Cardiac fibroblast (primary cell): Measurements from ENCODE around the gene HOOK2.
"Not testable (repeated sequence)": the region's sequence is repeated elsewhere in the genome, so short reads cannot be mapped to it uniquely, and the experiment has no call there.

Experiments used
- DNase-seq, 2 donors: peaks; one replicate each; pipeline versions ENCODE4 v3.0.0 to v3.0.0-alpha.2; 2010; ENCODE audit warnings: low read depth in 2 of 2
- H3K4me3 ChIP-seq, 2 donors: replicated peaks in 1 of 2; 1 replicate in 1 of 2; 2 replicates in 1 of 2; pipeline ENCODE4 v1.5.1; 2011; ENCODE audit warnings: low read depth in 2 of 2, low read length in 2 of 2, mild to moderate bottlenecking in 2 of 2, moderate library complexity in 1 of 2
- CTCF ChIP-seq: IDR thresholded peaks from one replicate; pipeline ENCODE4 v1.5.1; 2011; ENCODE audit warnings: low read depth, mild to moderate bottlenecking, low read length, inconsistent platforms

HOOK2 gene

GRCh38 chr19:12733369-12734214 is 41.8 kb downstream of the HOOK2 start:
- peak; percentile 54 for TF ChIP-seq CTCF
- peak; percentile 59 to 63 for DNase-seq
- H3K4me3 ChIP-seq, result peak overlapping the region; percentile 91 to 93

GRCh38 chr19:12731337-12731736 is 44.0 kb downstream of the HOOK2 start:
- H3K4me3 ChIP-seq, result no peak overlapping the region
- TF ChIP-seq CTCF, result no peak

GRCh38 chr19:12730064-12730463 is 45.3 kb downstream of the HOOK2 start:
- no peak overlapping the region for H3K4me3 ChIP-seq
- no peak for DNase-seq
- no peak for TF ChIP-seq CTCF

More at GRCh38 chr19:12731337-12731736, 44.0 kb downstream of the HOOK2 start:
- DNase-seq, result no peak

DNA sequence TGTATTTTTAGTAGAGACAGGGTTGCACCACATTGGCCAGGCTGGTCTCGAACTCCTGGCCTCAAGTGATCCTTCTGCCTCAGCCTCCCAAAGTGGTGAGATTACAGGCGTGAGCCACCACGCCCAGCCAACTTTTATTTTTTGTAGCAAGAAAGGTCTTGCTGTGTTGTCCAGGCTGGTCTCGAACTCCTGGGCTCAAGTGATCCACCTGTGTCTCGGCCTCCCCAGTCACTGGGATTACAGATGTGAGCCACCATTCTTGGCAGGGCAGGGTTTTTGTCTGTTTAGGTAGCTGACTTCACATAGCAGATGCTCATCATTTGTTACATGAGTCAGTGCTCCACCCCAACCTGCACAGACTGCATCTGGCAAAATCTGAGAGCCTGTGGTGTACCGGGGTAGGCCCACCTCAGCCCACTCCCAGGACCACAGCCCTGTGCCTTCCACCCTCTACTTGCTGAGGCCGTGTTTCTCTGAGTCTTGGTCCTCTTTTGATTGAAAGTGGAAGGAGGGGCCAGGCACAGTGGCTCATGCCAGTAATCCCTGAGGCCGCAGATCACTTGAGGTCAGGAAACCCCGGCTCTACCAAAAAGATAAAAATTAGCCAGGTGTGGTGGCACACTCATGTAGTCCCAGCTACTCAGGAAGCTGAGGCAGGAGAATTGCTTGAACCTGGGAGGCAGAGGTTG is 47.5 kb downstream of the HOOK2 start:
- no peak overlapping the region for H3K4me3 ChIP-seq
- no peak for DNase-seq
- no peak for TF ChIP-seq CTCF

DNA sequence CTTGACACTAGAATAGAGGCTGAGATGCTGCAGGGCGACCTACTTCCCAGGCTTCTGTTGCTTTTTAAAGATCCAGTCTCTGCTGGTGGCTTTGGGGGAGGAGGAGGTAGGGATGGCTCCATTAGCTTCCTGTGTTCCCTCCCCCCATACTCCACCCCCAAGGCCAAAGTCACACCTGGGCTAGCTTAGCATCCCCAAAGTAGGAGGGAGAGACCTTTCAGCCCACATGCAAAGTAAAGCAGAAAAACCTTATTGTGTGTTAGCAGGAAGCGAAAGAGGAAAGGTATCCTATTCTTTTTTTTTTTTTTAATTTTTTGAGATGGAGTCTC is 48.4 kb downstream of the HOOK2 start:
- no peak overlapping the region for H3K4me3 ChIP-seq
- no peak for DNase-seq
- TF ChIP-seq CTCF, result no peak

- DNase-seq, H3K4me3 ChIP-seq: not testable (repeated sequence)
Measured at GRCh38 chr19:12725612-12726011, 49.7 kb downstream of the HOOK2 start.

GRCh38 chr19:12723641-12724426 is 51.5 kb downstream of the HOOK2 start, which contains the start of gene TNPO2:
TSS of gene TNPO2 (minus strand) at chr19:12723932. CDS start at chr19:12720977, 2,955 bp downstream.
- DNase-seq, result peak; percentile 64 to 70
- H3K4me3 ChIP-seq, result peak within 1 kb of the TSS; percentile 69 to 78
- TF ChIP-seq CTCF, result no peak
